Right atrium auricular region (tissue), 2 donors: ENCODE data around the gene FAM171A1. TPM values are rescaled to one million over a fixed set of nuclear protein-coding genes. Genes with fewer than 3 reads are reported as not detected.

Experiments
- DNase-seq: peaks from one replicate; pipeline ENCODE4 v3.0.0-alpha.2; 2019; ENCODE audit warnings: low spot score
- H3K27ac ChIP-seq, 2 donors: fragments of 200-600 bp; sonication (generic); 1 replicate in 1 of 2; 2 replicates in 1 of 2; pipeline ENCODE4 v1.5.1; 2016 to 2019
- H3K27me3 ChIP-seq, 2 donors: fragments of 200-600 bp; sonication (generic); one replicate each; pipeline versions ENCODE4 v1.5.1 to v1.6.0; 2017 to 2019
- H3K36me3 ChIP-seq: fragments of 200-600 bp; sonication (generic); one replicate; pipeline ENCODE4 v1.5.1; 2016
- H3K4me1 ChIP-seq, 2 donors: fragments of 200-600 bp; sonication (generic); one replicate each; pipeline versions ENCODE4 v1.5.1 to v1.6.0; 2017 to 2019
- H3K4me3 ChIP-seq, 2 donors: fragments of 200-600 bp; sonication (generic); 1 replicate in 1 of 2; 2 replicates in 1 of 2; pipeline ENCODE4 v1.5.1; 2017 to 2019; ENCODE audit warnings: mild to moderate bottlenecking in 1 of 2, moderate library complexity in 1 of 2
- H3K9me3 ChIP-seq, 2 donors: fragments of 200-600 bp; sonication (generic); one replicate each; pipeline ENCODE4 v1.5.1; 2019
- CTCF ChIP-seq, 2 donors: fragments of 200-600 bp; sonication (generic); IDR thresholded peaks; one replicate each; pipeline ENCODE4 v1.5.1; 2019; ENCODE audit warnings: antibody characterized with exemption in 2 of 2
- total RNA-seq, 2 donors: library from RNA; depleted of rRNA; stranded (reverse); fragments of >200 nt; gene quantifications; one replicate each; pipeline ENCODE4 v1.1.0, GENCODE V29; 2016

FAM171A1 gene
- total RNA-seq, 2 donors from 2014 or later = 7.8 to 13.7 TPM

- no peak for TF ChIP-seq CTCF (IDR thresholded peaks at IDR 0.05)
- H3K27me3 ChIP-seq = no peaks in the 10 kb centered on the region
- DNase-seq = no peak
- no peaks in the 10 kb centered on the region for H3K9me3 ChIP-seq
- H3K4me1 ChIP-seq = peaks cover 0 to 7% of the 10 kb centered on the region in 2 donors
- H3K36me3 ChIP-seq = no peaks in the 10 kb centered on the region
- peak overlapping the region; percentile 70 to 76 for H3K4me3 ChIP-seq
- peak overlapping the region; percentile 2 to 66 for H3K27ac ChIP-seq
Observed at GRCh38 chr10:15369256-15370211, 1.6 kb downstream of the FAM171A1 start.

GRCh38 chr10:15368101-15368855 lies 2.8 kb downstream of the FAM171A1 start:
- no peak for TF ChIP-seq CTCF (IDR thresholded peaks at IDR 0.05)
- Histone ChIP-seq H3K27me3 (no peaks in the 10 kb centered on the region), H3K36me3 (no peaks in the 10 kb centered on the region), H3K4me1 (peaks cover 0 to 7% of the 10 kb centered on the region in 2 donors), H3K4me3 (no peak overlapping the region), H3K9me3 (no peaks in the 10 kb centered on the region), H3K27ac (no peak overlapping the region)
- DNase-seq = no peak

GRCh38 chr10:15367296-15368085 lies 3.6 kb downstream of the FAM171A1 start:
- H3K9me3 ChIP-seq = no peaks in the 10 kb centered on the region
- no peak overlapping the region for H3K4me3 ChIP-seq
- no peak for TF ChIP-seq CTCF (IDR thresholded peaks at IDR 0.05)
- no peaks in the 10 kb centered on the region for H3K27me3 ChIP-seq
- no peaks in the 10 kb centered on the region for H3K36me3 ChIP-seq
- DNase-seq = no peak
- no peak overlapping the region for H3K27ac ChIP-seq
- peaks cover 0 to 7% of the 10 kb centered on the region in 2 donors for H3K4me1 ChIP-seq

- H3K27me3 ChIP-seq = no peaks in the 10 kb centered on the region
- no peaks in the 10 kb centered on the region for H3K9me3 ChIP-seq
- no peak overlapping the region for H3K4me3 ChIP-seq
- H3K27ac ChIP-seq = no peak overlapping the region
- H3K36me3 ChIP-seq = no peaks in the 10 kb centered on the region
- H3K4me1 ChIP-seq = peaks cover 0 to 7% of the 10 kb centered on the region in 2 donors
- no peak for DNase-seq
- no peak for TF ChIP-seq CTCF (IDR thresholded peaks at IDR 0.05)
Observed at GRCh38 chr10:15365692-15366091, 5.4 kb downstream of the FAM171A1 start.

- Histone ChIP-seq H3K4me3 (no peak overlapping the region), H3K36me3 (no peaks in the 10 kb centered on the region), H3K9me3 (no peaks in the 10 kb centered on the region), H3K4me1 (no peaks in the 10 kb centered on the region), H3K27me3 (no peaks in the 10 kb centered on the region), H3K27ac (no peak overlapping the region)
- no peak for TF ChIP-seq CTCF (IDR thresholded peaks at IDR 0.05)
- no peak for DNase-seq
Observed at GRCh38 chr10:15364001-15364400, 7.1 kb downstream of the FAM171A1 start.
